ENCODE results near the gene DHX58.

The DHX58 gene

DNA sequence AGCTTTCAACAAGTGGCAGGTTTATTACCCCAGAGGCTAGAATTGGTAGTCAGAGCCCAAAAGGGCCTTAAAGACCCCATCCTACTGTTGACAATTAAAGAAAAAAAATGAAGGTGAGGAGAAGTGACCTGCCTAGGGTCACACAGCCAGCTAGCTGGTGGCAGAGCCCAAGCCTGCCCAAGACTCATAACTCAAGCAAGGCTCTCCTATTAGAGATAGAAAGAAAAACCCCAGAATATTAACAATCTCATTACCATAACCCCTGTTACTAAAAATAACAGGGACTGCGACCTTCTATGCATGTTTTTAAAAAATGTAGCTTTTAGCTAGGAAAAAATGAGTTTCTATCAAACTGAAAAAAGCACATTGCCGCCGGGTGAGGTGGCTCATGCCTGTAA lies 24.1 kb upstream of the DHX58 start:
- no peaks in the 10 kb centered on the region for H3K27me3 ChIP-seq (ENCODE audit: insufficient read depth, poor library complexity, severe bottlenecking)
- no peak overlapping the region for H3K4me3 ChIP-seq (replicated peaks; ENCODE audit: insufficient read depth, low read length)
- TF ChIP-seq SPI1 (IDR thresholded peaks at IDR 0.05; ENCODE audit: borderline replicate concordance, low read depth) (no peak), GABPA (IDR thresholded peaks at IDR 0.05; ENCODE audit: low read depth) (no peak), POLR2AphosphoS5 (IDR thresholded peaks at IDR 0.05; ENCODE audit: low read depth) (no peak)
- TF ChIP-seq, protein P1, sequence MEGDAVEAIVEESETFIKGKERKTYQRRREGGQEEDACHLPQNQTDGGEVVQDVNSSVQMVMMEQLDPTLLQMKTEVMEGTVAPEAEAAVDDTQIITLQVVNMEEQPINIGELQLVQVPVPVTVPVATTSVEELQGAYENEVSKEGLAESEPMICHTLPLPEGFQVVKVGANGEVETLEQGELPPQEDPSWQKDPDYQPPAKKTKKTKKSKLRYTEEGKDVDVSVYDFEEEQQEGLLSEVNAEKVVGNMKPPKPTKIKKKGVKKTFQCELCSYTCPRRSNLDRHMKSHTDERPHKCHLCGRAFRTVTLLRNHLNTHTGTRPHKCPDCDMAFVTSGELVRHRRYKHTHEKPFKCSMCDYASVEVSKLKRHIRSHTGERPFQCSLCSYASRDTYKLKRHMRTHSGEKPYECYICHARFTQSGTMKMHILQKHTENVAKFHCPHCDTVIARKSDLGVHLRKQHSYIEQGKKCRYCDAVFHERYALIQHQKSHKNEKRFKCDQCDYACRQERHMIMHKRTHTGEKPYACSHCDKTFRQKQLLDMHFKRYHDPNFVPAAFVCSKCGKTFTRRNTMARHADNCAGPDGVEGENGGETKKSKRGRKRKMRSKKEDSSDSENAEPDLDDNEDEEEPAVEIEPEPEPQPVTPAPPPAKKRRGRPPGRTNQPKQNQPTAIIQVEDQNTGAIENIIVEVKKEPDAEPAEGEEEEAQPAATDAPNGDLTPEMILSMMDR (IDR thresholded peaks at IDR 0.05; ENCODE audit: insufficient read depth, low read length) = no peak
- TF ChIP-seq, protein P2, sequence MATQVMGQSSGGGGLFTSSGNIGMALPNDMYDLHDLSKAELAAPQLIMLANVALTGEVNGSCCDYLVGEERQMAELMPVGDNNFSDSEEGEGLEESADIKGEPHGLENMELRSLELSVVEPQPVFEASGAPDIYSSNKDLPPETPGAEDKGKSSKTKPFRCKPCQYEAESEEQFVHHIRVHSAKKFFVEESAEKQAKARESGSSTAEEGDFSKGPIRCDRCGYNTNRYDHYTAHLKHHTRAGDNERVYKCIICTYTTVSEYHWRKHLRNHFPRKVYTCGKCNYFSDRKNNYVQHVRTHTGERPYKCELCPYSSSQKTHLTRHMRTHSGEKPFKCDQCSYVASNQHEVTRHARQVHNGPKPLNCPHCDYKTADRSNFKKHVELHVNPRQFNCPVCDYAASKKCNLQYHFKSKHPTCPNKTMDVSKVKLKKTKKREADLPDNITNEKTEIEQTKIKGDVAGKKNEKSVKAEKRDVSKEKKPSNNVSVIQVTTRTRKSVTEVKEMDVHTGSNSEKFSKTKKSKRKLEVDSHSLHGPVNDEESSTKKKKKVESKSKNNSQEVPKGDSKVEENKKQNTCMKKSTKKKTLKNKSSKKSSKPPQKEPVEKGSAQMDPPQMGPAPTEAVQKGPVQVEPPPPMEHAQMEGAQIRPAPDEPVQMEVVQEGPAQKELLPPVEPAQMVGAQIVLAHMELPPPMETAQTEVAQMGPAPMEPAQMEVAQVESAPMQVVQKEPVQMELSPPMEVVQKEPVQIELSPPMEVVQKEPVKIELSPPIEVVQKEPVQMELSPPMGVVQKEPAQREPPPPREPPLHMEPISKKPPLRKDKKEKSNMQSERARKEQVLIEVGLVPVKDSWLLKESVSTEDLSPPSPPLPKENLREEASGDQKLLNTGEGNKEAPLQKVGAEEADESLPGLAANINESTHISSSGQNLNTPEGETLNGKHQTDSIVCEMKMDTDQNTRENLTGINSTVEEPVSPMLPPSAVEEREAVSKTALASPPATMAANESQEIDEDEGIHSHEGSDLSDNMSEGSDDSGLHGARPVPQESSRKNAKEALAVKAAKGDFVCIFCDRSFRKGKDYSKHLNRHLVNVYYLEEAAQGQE (IDR thresholded peaks at IDR 0.05; ENCODE audit: insufficient replicate concordance, low read depth) = no peak
- H3K27ac ChIP-seq (replicated peaks) = no peak overlapping the region
- no peak for DNase-seq (ENCODE audit: low read depth in 1 of 2, low spot score in 1 of 2)

- peak; percentile 43 to 72 for DNase-seq (ENCODE audit: low read depth in 1 of 2, low spot score in 1 of 2)
- no peak overlapping the region for H3K4me3 ChIP-seq (replicated peaks; ENCODE audit: insufficient read depth, low read length)
- no peaks in the 10 kb centered on the region for H3K27me3 ChIP-seq (ENCODE audit: insufficient read depth, poor library complexity, severe bottlenecking)
- peak; percentile 68; the same call in 1 of the 2 replicates for TF ChIP-seq SPI1 (IDR thresholded peaks at IDR 0.05; ENCODE audit: borderline replicate concordance, low read depth)
- TF ChIP-seq POLR2AphosphoS5 (IDR thresholded peaks at IDR 0.05; ENCODE audit: low read depth) = no peak
- TF ChIP-seq, protein P1 (IDR thresholded peaks at IDR 0.05; ENCODE audit: insufficient read depth, low read length) = no peak
- peak; percentile 51; the same call in 1 of the 2 replicates for TF ChIP-seq GABPA (IDR thresholded peaks at IDR 0.05; ENCODE audit: low read depth)
- 0 out of 2 replicates have a peak overlapping the region, but pooled peaks have one; percentile 24 for H3K27ac ChIP-seq (replicated peaks)
Observed at GRCh38 chr17:42135664-42136653, 23.4 kb upstream of the DHX58 start.

GRCh38 chr17:42135151-42135550 lies 22.6 kb upstream of the DHX58 start:
- no peak for DNase-seq (ENCODE audit: low read depth in 1 of 2, low spot score in 1 of 2)
- H3K27me3 ChIP-seq (ENCODE audit: insufficient read depth, poor library complexity, severe bottlenecking) = no peaks in the 10 kb centered on the region
- no peak overlapping the region for H3K27ac ChIP-seq (replicated peaks)
- no peak overlapping the region for H3K4me3 ChIP-seq (replicated peaks; ENCODE audit: insufficient read depth, low read length)
- TF ChIP-seq, protein P1 (IDR thresholded peaks at IDR 0.05; ENCODE audit: insufficient read depth, low read length) = no peak
- no peak for TF ChIP-seq POLR2AphosphoS5 (IDR thresholded peaks at IDR 0.05; ENCODE audit: low read depth)
- TF ChIP-seq, protein P2 (IDR thresholded peaks at IDR 0.05; ENCODE audit: insufficient replicate concordance, low read depth) = no peak

Measured in HL-60 (cell line).